K562 (cell line): ENCODE results near the gene FDPS. TPM values are rescaled to one million over a fixed set of nuclear protein-coding genes. Genes with fewer than 3 reads are reported as not detected.
A peak's percentile ranks its signal among the peaks of the same experiment; 100 is the strongest.

Source experiments
- FUS ChIP-seq: fragments of 200-400 bp; formaldehyde crosslinking; optimal IDR thresholded peaks from 2 replicates; pipeline ENCODE3; 2017; ENCODE audit warnings: low read depth, low read length
- JUND ChIP-seq, 2 experiments: IDR thresholded peaks; 2 replicates in 1 of 2; 3 replicates in 1 of 2; pipeline ENCODE4 v1.6.1; 2011; ENCODE audit warnings: borderline replicate concordance in 2 of 2, low read depth in 2 of 2, low read length in 2 of 2, improper control_type of control experiment in 1 of 2, missing biosample characterization in 1 of 2, missing genetic modification characterization in 1 of 2, missing genetic modification reagents in 1 of 2
- KDM1A ChIP-seq, 2 experiments: fragments of 450-650 bp; IDR thresholded peaks; 2 replicates each; pipeline ENCODE4 v1.6.1; 2016; ENCODE audit warnings: mild to moderate bottlenecking in 2 of 2
- PTTG1 ChIP-seq: fragments of 450-650 bp; IDR thresholded peaks from 2 replicates; pipeline ENCODE4 v1.6.1; 2016; ENCODE audit warnings: low read depth, mild to moderate bottlenecking, missing genetic modification characterization, missing compliant biosample characterization
- TAF9B ChIP-seq: fragments of 450-650 bp; IDR thresholded peaks from 2 replicates; pipeline ENCODE4 v1.6.1; 2018; ENCODE audit warnings: mild to moderate bottlenecking; ENCODE audit not compliant: partially characterized antibody
- XRCC4 ChIP-seq: IDR thresholded peaks from one replicate; pipeline ENCODE4 v1.6.1; 2011; ENCODE audit not compliant: insufficient read depth, insufficient read length; ENCODE audit errors: extremely low read depth
- YY1 ChIP-seq, 3 experiments: IDR thresholded peaks; 2 replicates each; pipeline ENCODE4 v1.6.1; 2011; ENCODE audit warnings: low read length in 2 of 3, mild to moderate bottlenecking in 2 of 3, moderate library complexity in 2 of 3, borderline replicate concordance in 1 of 3, control low read depth in 1 of 3, low read depth in 1 of 3; ENCODE audit not compliant: insufficient read depth in 3 of 3, insufficient replicate concordance in 2 of 3, control insufficient read depth in 1 of 3, insufficient read length in 1 of 3; ENCODE audit errors: extremely low read depth in 1 of 3
- ZBTB7A ChIP-seq: IDR thresholded peaks from 2 replicates; pipeline ENCODE4 v1.6.1; 2011; ENCODE audit warnings: low read depth, mild to moderate bottlenecking, low read length, moderate library complexity, borderline replicate concordance; ENCODE audit not compliant: control insufficient read depth
- ZNF232 ChIP-seq: sonication (generic); formaldehyde crosslinking; IDR thresholded peaks from 2 replicates; pipeline ENCODE4 v1.8.0; 2022; ENCODE audit warnings: mild to moderate bottlenecking, missing genetic modification reagents
- ZNF324 ChIP-seq: fragments of 250-450 bp; sonication (Bioruptor Pico); IDR thresholded peaks from 2 replicates; pipeline ENCODE4 v1.4.0; 2020; ENCODE audit warnings: mild to moderate bottlenecking
- polyA plus RNA-seq, 8 experiments: library from polyadenylated mRNA; depleted of rRNA in 4 of 8; stranded (reverse) in 5 of 8; unstranded in 3 of 8; fragments of >200 nt; fragmentation: Nextera tagmentation in 2 of 8; fragmentation: Illumina TruSeq in 1 of 8; extraction: Ambion mirVana in 2 of 8; extraction: Trizol in 1 of 8; gene quantifications; 2 replicates each; pipeline versions ENCODE4 v1.2.1 to v1.2.3, GENCODE V29; 2011 to 2014; ENCODE audit warnings: inconsistent platforms in 1 of 8, missing spikeins in 1 of 8
- total RNA-seq, 7 experiments: library from RNA; depleted of rRNA in 6 of 7; stranded (reverse); fragments of >200 nt in 6 of 7; fragmentation: Illumina TruSeq in 2 of 7; extraction: Trizol in 2 of 7; gene quantifications; 2 replicates each; pipeline versions ENCODE4 v1.2.1 to v1.2.3, GENCODE V29; 2011 to 2021; ENCODE audit warnings: low replicate concordance in 1 of 7
- TF ChIP-seq, protein P1 (sequence below), 3 experiments: fragments of 200-800 bp in 1 of 3; fragments of 250-450 bp in 1 of 3; fragments of 450-650 bp in 1 of 3; sonication (Bioruptor Pico) in 1 of 3; sonication (Bioruptor generic) in 1 of 3; formaldehyde crosslinking in 1 of 3; IDR thresholded peaks; 2 replicates each; pipeline versions ENCODE4 v1.6.1 to v1.8.0; 2016 to 2022; ENCODE audit warnings: mild to moderate bottlenecking in 2 of 3, missing genetic modification characterization in 2 of 3, missing compliant biosample characterization in 1 of 3, moderate library complexity in 1 of 3
- TF ChIP-seq, protein P2 (sequence below): fragments of 250-450 bp; sonication (Bioruptor Pico); IDR thresholded peaks from 2 replicates; pipeline ENCODE4 v1.5.0; 2021; ENCODE audit warnings: mild to moderate bottlenecking, borderline replicate concordance

The FDPS gene
- total and polyA plus RNA-seq, 9 of the 15 experiments (the other 6 are each of a cell fraction or from before 2014, with no cell fraction given): 247 to 884 (median 360) TPM

DNA sequence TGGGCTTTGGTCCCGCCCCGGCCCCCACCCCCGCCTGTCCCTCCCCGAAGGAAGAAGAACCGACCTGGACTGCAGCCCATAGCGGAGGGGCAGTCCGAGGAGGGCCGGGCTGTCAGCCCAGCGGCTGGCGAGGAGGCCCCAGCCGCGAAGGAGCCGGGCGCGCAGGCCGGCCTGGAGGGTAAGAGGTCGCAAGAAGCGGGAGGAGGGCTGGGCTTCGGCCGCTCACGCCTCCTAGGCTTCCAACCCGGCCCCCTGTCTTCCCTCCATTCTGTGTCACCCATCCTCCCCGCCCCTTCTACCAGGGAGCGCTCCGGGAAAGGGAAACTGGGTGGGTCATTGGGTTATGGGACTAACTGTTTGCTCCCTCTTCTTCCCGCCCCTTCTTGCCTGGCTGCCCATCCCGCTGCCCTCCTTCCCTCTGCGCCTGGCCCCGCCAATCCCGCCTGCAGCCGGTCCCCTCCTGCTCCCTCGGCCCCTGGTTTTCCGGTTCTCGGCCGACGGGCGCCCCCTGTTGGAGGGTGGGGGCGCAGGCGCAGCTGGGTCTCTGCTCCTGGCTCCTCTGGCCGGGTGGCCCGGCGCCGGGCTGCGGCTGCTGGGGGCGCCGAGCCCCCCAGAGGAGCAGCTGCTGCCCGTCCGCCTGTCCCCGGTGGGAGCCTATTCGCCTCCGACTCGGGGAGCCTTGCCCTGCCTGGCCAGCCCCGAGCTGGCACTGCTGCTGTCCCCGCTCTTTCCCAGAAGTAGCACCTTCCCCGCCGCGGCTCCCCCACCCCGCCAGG lies 14.5 kb downstream of the FDPS start (continued):
- no peak for TF ChIP-seq KDM1A (IDR thresholded peaks at IDR 0.05)
- TF ChIP-seq JUND (IDR thresholded peaks at IDR 0.05; ENCODE audit: borderline replicate concordance, low read depth, low read length): no peak
- no peak; the same call in 2 of the 3 replicates for TF ChIP-seq JUND (tag; IDR thresholded peaks at IDR 0.05; ENCODE audit: borderline replicate concordance, low read depth, low read length)
- no peak for TF ChIP-seq FUS
- TF ChIP-seq, protein P1, sequence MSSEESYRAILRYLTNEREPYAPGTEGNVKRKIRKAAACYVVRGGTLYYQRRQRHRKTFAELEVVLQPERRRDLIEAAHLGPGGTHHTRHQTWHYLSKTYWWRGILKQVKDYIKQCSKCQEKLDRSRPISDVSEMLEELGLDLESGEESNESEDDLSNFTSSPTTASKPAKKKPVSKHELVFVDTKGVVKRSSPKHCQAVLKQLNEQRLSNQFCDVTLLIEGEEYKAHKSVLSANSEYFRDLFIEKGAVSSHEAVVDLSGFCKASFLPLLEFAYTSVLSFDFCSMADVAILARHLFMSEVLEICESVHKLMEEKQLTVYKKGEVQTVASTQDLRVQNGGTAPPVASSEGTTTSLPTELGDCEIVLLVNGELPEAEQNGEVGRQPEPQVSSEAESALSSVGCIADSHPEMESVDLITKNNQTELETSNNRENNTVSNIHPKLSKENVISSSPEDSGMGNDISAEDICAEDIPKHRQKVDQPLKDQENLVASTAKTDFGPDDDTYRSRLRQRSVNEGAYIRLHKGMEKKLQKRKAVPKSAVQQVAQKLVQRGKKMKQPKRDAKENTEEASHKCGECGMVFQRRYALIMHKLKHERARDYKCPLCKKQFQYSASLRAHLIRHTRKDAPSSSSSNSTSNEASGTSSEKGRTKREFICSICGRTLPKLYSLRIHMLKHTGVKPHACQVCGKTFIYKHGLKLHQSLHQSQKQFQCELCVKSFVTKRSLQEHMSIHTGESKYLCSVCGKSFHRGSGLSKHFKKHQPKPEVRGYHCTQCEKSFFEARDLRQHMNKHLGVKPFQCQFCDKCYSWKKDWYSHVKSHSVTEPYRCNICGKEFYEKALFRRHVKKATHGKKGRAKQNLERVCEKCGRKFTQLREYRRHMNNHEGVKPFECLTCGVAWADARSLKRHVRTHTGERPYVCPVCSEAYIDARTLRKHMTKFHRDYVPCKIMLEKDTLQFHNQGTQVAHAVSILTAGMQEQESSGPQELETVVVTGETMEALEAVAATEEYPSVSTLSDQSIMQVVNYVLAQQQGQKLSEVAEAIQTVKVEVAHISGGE (CRISPR knock-in tag; IDR thresholded peaks at IDR 0.05): peak in 1 of 3 experiments; percentile 24; a peak in 1 of 6 replicates
- TF ChIP-seq, protein P2, sequence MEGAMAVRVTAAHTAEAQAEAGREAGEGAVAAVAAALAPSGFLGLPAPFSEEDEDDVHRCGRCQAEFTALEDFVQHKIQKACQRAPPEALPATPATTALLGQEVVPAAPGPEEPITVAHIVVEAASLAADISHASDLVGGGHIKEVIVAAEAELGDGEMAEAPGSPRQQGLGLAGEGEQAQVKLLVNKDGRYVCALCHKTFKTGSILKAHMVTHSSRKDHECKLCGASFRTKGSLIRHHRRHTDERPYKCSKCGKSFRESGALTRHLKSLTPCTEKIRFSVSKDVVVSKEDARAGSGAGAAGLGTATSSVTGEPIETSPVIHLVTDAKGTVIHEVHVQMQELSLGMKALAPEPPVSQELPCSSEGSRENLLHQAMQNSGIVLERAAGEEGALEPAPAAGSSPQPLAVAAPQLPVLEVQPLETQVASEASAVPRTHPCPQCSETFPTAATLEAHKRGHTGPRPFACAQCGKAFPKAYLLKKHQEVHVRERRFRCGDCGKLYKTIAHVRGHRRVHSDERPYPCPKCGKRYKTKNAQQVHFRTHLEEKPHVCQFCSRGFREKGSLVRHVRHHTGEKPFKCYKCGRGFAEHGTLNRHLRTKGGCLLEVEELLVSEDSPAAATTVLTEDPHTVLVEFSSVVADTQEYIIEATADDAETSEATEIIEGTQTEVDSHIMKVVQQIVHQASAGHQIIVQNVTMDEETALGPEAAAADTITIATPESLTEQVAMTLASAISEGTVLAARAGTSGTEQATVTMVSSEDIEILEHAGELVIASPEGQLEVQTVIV (CRISPR knock-in tag): no peak
- peak in 2 of 3 experiments; percentile 47 to 56 for TF ChIP-seq YY1 (IDR thresholded peaks at IDR 0.05; ENCODE audit: borderline replicate concordance in 1 of 3, control insufficient read depth in 1 of 3, extremely low read depth in 1 of 3, insufficient read depth in 3 of 3, insufficient read length in 1 of 3, insufficient replicate concordance in 2 of 3, low read depth in 1 of 3, low read length in 2 of 3)
- peak; percentile 78; the same call in 1 of the 2 replicates for TF ChIP-seq ZBTB7A
- TF ChIP-seq ZNF232 (CRISPR knock-in tag): no peak
- no peak for TF ChIP-seq TAF9B
- no peak for TF ChIP-seq PTTG1 (tag)
- TF ChIP-seq ZNF324 (CRISPR knock-in tag): no peak
- no peak for TF ChIP-seq XRCC4
